ENCODE data around the gene NCOA3. TPM values are rescaled to one million over a fixed set of nuclear protein-coding genes. Genes with fewer than 3 reads are reported as not detected.

The NCOA3 gene
- total and polyA plus RNA-seq, 2 of the 8 experiments (the other 6 are each of a cell fraction or from before 2014, with no cell fraction given): 7.9 to 24.7 TPM

GRCh38 chr20:47610247-47610944, 108.7 kb downstream of the NCOA3 start (continued):
- TF ChIP-seq EZH2 (IDR thresholded peaks at IDR 0.05; ENCODE audit: low read depth, low read length, severe bottlenecking) (no peak), KDM4A (IDR thresholded peaks at IDR 0.05; ENCODE audit: low read depth, low read length, severe bottlenecking) (no peak)
